SU-DHL-6 (cell line): Measurements from ENCODE around the gene VTI1A.

Source experiments
- EZH2phosphoT487 ChIP-seq: fragments of 200-600 bp; sonication (generic), shearing (Covaris generic); conservative IDR thresholded peaks from 2 replicates; pipeline ENCODE4 v1.6.1; 2018; ENCODE audit warnings: mild to moderate bottlenecking, antibody characterized with exemption, low read length, moderate library complexity, mixed read lengths
- TF ChIP-seq, protein P1 (sequence below): fragments of 200-600 bp; sonication (generic); IDR thresholded peaks from one replicate; pipeline ENCODE4 v1.5.1; 2017; ENCODE audit warnings: antibody characterized with exemption, mild to moderate bottlenecking, low read length, moderate library complexity; ENCODE audit not compliant: insufficient read depth, poor library complexity, severe bottlenecking

DNA sequence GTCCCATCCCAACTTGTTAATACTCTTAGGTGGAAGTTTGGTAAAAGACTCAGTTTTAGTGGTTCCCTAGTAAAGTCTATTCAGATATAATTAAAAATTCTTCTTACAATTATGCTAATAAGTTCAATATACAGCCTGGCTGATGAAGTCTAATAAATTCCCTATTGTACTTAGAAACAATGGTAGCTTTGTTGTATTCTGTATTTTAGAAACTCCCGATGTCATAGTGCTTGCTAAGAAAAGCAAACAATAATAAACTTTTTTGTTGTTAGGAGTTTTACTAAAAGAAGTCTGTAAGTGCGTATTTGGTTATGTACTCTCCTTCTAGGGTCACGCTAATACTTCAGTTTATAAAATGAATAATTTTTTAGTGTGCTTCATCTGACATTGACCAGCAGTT is 206.8 kb downstream of the VTI1A start:
- TF ChIP-seq, protein P1, sequence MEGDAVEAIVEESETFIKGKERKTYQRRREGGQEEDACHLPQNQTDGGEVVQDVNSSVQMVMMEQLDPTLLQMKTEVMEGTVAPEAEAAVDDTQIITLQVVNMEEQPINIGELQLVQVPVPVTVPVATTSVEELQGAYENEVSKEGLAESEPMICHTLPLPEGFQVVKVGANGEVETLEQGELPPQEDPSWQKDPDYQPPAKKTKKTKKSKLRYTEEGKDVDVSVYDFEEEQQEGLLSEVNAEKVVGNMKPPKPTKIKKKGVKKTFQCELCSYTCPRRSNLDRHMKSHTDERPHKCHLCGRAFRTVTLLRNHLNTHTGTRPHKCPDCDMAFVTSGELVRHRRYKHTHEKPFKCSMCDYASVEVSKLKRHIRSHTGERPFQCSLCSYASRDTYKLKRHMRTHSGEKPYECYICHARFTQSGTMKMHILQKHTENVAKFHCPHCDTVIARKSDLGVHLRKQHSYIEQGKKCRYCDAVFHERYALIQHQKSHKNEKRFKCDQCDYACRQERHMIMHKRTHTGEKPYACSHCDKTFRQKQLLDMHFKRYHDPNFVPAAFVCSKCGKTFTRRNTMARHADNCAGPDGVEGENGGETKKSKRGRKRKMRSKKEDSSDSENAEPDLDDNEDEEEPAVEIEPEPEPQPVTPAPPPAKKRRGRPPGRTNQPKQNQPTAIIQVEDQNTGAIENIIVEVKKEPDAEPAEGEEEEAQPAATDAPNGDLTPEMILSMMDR = no peak
- TF ChIP-seq EZH2phosphoT487 = no peak
